H1 (cell line): Measurements from ENCODE around the gene TMPRSS9.
"Not testable (repeated sequence)": the region's sequence is repeated elsewhere in the genome, so short reads cannot be mapped to it uniquely, and the experiment has no call there.

ENCODE experiments used
- SP1 ChIP-seq: IDR thresholded peaks from 2 replicates; pipeline ENCODE4 v1.6.1; 2011; ENCODE audit warnings: low read depth, low read length
- TAF1 ChIP-seq: IDR thresholded peaks from 2 replicates; pipeline ENCODE4 v1.6.1; 2011; ENCODE audit warnings: mild to moderate bottlenecking, low read depth, low read length
- YY1 ChIP-seq: IDR thresholded peaks from 2 replicates; pipeline ENCODE4 v1.6.1; 2011; ENCODE audit warnings: low read depth, mild to moderate bottlenecking, low read length
- ZNF274 ChIP-seq: IDR thresholded peaks from 2 replicates; pipeline ENCODE4 v1.7.0; 2012; ENCODE audit warnings: low read length, borderline replicate concordance; ENCODE audit errors: extremely low read depth
- TF ChIP-seq, protein P1 (sequence below): IDR thresholded peaks from 2 replicates; pipeline ENCODE4 v1.6.1; 2012; ENCODE audit warnings: inconsistent platforms

DNA sequence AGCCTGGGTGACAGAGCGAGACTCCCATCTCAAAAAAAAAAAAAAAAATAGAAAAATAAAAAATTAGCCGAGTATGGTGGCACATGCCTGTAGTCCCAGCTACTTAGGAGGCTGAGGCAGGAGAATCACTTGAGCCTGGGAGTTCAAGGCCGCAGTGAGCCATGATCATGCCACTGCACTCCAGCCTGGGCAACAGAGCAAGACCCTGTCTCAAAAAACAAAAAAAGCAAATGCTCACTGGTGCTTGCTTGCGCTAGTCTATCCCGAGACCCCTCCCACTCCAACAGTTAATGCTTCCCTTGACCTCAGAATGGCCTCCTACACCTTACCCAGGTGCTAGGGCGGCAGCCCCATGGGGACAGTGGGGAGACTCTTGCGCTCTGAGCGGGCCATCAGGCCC lies 57.4 kb downstream of the TMPRSS9 start:
- not testable (repeated sequence) for TF ChIP-seq ZNF274, YY1, SP1, TAF1
- TF ChIP-seq, protein P1, sequence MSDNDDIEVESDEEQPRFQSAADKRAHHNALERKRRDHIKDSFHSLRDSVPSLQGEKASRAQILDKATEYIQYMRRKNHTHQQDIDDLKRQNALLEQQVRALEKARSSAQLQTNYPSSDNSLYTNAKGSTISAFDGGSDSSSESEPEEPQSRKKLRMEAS, result not testable (repeated sequence)
